OCI-LY1 (cell line): ENCODE measurements around the gene SLF1.

ENCODE experiments used
- EZH2 ChIP-seq: fragments of 200-600 bp; sonication (generic), shearing (Covaris generic); IDR thresholded peaks from 2 replicates; pipeline ENCODE4 v1.8.0; 2017; ENCODE audit warnings: borderline replicate concordance, mixed run types, mild to moderate bottlenecking, antibody characterized with exemption, low read length, moderate library complexity, mixed read lengths
- TF ChIP-seq, protein P1 (sequence below): fragments of 200-600 bp; sonication (generic), shearing (Covaris generic); IDR thresholded peaks from 2 replicates; pipeline ENCODE4 v1.5.1; 2017; ENCODE audit warnings: mild to moderate bottlenecking, antibody characterized with exemption, low read length, moderate library complexity, mixed read lengths

GRCh38 chr5:94645053-94645452 lies 26.6 kb downstream of the SLF1 start:
- no peak for TF ChIP-seq EZH2
- TF ChIP-seq, protein P1, sequence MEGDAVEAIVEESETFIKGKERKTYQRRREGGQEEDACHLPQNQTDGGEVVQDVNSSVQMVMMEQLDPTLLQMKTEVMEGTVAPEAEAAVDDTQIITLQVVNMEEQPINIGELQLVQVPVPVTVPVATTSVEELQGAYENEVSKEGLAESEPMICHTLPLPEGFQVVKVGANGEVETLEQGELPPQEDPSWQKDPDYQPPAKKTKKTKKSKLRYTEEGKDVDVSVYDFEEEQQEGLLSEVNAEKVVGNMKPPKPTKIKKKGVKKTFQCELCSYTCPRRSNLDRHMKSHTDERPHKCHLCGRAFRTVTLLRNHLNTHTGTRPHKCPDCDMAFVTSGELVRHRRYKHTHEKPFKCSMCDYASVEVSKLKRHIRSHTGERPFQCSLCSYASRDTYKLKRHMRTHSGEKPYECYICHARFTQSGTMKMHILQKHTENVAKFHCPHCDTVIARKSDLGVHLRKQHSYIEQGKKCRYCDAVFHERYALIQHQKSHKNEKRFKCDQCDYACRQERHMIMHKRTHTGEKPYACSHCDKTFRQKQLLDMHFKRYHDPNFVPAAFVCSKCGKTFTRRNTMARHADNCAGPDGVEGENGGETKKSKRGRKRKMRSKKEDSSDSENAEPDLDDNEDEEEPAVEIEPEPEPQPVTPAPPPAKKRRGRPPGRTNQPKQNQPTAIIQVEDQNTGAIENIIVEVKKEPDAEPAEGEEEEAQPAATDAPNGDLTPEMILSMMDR = no peak
